Fibroblast of lung (primary cell): Measurements from ENCODE around the gene RASA2.

ENCODE experiments used
- CTCF ChIP-seq, 2 donors: IDR thresholded peaks in 1 of 2; conservative IDR thresholded peaks in 1 of 2; 1 replicate in 1 of 2; 2 replicates in 1 of 2; pipeline ENCODE4 v1.5.1; 2011 to 2012; ENCODE audit warnings: low read length in 2 of 2, control low read depth in 1 of 2, inconsistent platforms in 1 of 2, low read depth in 1 of 2, mild to moderate bottlenecking in 1 of 2
- EZH2 ChIP-seq: IDR thresholded peaks from 2 replicates; pipeline ENCODE4 v1.5.1; 2012; ENCODE audit warnings: low read length, control low read depth, mild to moderate bottlenecking; ENCODE audit errors: missing control alignments

GRCh38 chr3:141547791-141548190 lies 61.0 kb downstream of the RASA2 start:
- TF ChIP-seq CTCF (conservative IDR thresholded peaks at IDR 0.05 in 1 of 2, IDR thresholded peaks at IDR 0.05 in 1 of 2; ENCODE audit: low read depth in 1 of 2, low read length in 2 of 2) (no peak), EZH2 (no peak)
